Naive thymus-derived CD4-positive, alpha-beta T cell (primary cell): ENCODE measurements around the gene HSPA12B. TPM values are rescaled to one million over a fixed set of nuclear protein-coding genes. Genes with fewer than 3 reads are reported as not detected.

Experiments used
- ATAC-seq: fragments of 150-1000 bp; cut with Tn5 transposase; 2 replicates; pipeline ENCODE4 v1.10.0; 2021; ENCODE audit warnings: mild to moderate bottlenecking, moderate library complexity
- CTCF ChIA-PET: fragments of 350-600 bp; sonication (Branson Sonifier 250); formaldehyde crosslinking; loops from one replicate; lab custom pipeline; 2021; ENCODE audit warnings: antibody characterized with exemption; lab: Charles Lee
- POLR2A ChIA-PET: fragments of 350-600 bp; sonication (Branson Sonifier 250); formaldehyde crosslinking; loops from one replicate; lab custom pipeline; 2021; ENCODE audit warnings: antibody characterized with exemption, inconsistent platforms; lab: Charles Lee
- DNase-seq, 9 donors: peaks; one replicate each; pipeline versions ENCODE4 v3.0.0 to v3.0.0-alpha.2; 2020 to 2022; ENCODE audit warnings: mixed read lengths in 1 of 9
- H3K27ac ChIP-seq: one replicate; pipeline ENCODE4 v1.7.0; 2013; ENCODE audit warnings: mild to moderate bottlenecking, low read depth, low read length, moderate library complexity
- H3K27me3 ChIP-seq, 2 donors: one replicate each; pipeline ENCODE4 v1.7.0; 2013; ENCODE audit warnings: low read length in 2 of 2, mild to moderate bottlenecking in 2 of 2, moderate library complexity in 2 of 2; ENCODE audit not compliant: control insufficient read depth in 2 of 2, insufficient read depth in 2 of 2
- H3K36me3 ChIP-seq, 3 experiments: 1 replicate in 2 of 3; 2 replicates in 1 of 3; pipeline ENCODE4 v1.7.0; 2013; ENCODE audit warnings: low read length in 3 of 3, mild to moderate bottlenecking in 3 of 3, moderate library complexity in 1 of 3; ENCODE audit not compliant: insufficient read depth in 3 of 3, control insufficient read depth in 2 of 3
- H3K4me1 ChIP-seq, 2 donors: one replicate each; pipeline ENCODE4 v1.7.0; 2013; ENCODE audit warnings: low read length in 2 of 2, mild to moderate bottlenecking in 2 of 2, moderate library complexity in 1 of 2; ENCODE audit not compliant: control insufficient read depth in 2 of 2, insufficient read depth in 2 of 2
- H3K4me3 ChIP-seq: 2 replicates; pipeline ENCODE4 v1.7.0; 2013; ENCODE audit warnings: mild to moderate bottlenecking, low read length
- H3K9me3 ChIP-seq, 3 experiments: 1 replicate in 2 of 3; 2 replicates in 1 of 3; pipeline ENCODE4 v1.7.0; 2013; ENCODE audit warnings: low read length in 3 of 3; ENCODE audit not compliant: control insufficient read depth in 2 of 3
- H3K27ac Mint-ChIP-seq, 9 donors: one replicate each; pipeline ENCODE4 v1.8.0; 2020 to 2022; ENCODE audit warnings: mixed read lengths in 9 of 9, mild to moderate bottlenecking in 8 of 9, moderate library complexity in 5 of 9, inconsistent platforms in 2 of 9
- H3K27me3 Mint-ChIP-seq, 5 donors: one replicate each; pipeline ENCODE4 v1.8.0; 2021 to 2022; ENCODE audit warnings: mixed read lengths in 5 of 5, mild to moderate bottlenecking in 1 of 5
- H3K36me3 Mint-ChIP-seq, 5 donors: one replicate each; pipeline ENCODE4 v1.8.0; 2020 to 2022; ENCODE audit warnings: mixed read lengths in 5 of 5, mild to moderate bottlenecking in 3 of 5, inconsistent platforms in 1 of 5
- H3K4me1 Mint-ChIP-seq, 7 donors: one replicate each; pipeline ENCODE4 v1.8.0; 2020 to 2022; ENCODE audit warnings: mixed read lengths in 7 of 7, mild to moderate bottlenecking in 3 of 7, inconsistent platforms in 1 of 7
- H3K4me3 Mint-ChIP-seq, 10 donors: one replicate each; pipeline ENCODE4 v1.8.0; 2020 to 2022; ENCODE audit warnings: mild to moderate bottlenecking in 10 of 10, mixed read lengths in 10 of 10, moderate library complexity in 6 of 10, inconsistent platforms in 2 of 10
- H3K9me3 Mint-ChIP-seq, 11 donors: one replicate each; pipeline ENCODE4 v1.8.0; 2020 to 2022; ENCODE audit warnings: mixed read lengths in 11 of 11, mild to moderate bottlenecking in 4 of 11, inconsistent platforms in 1 of 11, moderate library complexity in 1 of 11
- intact Hi-C, 2 donors: fragments of 100-400 bp; cut with micrococcal nuclease; formaldehyde crosslinking; loops; one replicate each; pipeline ENCODE4 v1.15.1; 2023
- polyA plus RNA-seq, 2 donors: library from polyadenylated mRNA; unstranded; fragments of 300-500 nt; fragmentation: Illumina TruSeq; gene quantifications; one replicate each; pipeline ENCODE4 v1.2.3, GENCODE V29; 2021
- total RNA-seq, 6 experiments: library from RNA in 5 of 6; stranded (reverse) in 5 of 6; gene quantifications; 1 replicate in 5 of 6; 2 replicates in 1 of 6; pipeline ENCODE4 v1.2.3 and lab custom pipeline; 2021 to 2026

Gene HSPA12B
- total and polyA plus RNA-seq, 7 experiments from 2014 or later, result 0.09 to 0.20 TPM; not detected in 5

- Histone ChIP-seq H3K4me1 (no peaks in the 10 kb centered on the region), H3K36me3 (peaks cover 0 to 10% (median 0%) of the 10 kb centered on the region in 3 experiments), H3K27ac (no peak overlapping the region), H3K9me3 (no peaks in the 10 kb centered on the region), H3K4me3 (no peak overlapping the region), H3K27me3 (no peaks in the 10 kb centered on the region)
- ChIA-PET CTCF (no interaction called here), POLR2A (interaction anchor here (1.2 kb wide), 1 partner anchor 28 kb away, joined by 3 read pairs; no protein-coding TSS in a partner anchor)
- no peaks in the 10 kb centered on the region for H3K27me3 Mint-ChIP-seq
- ATAC-seq, result no peak
- H3K27ac Mint-ChIP-seq, result peak overlapping the region in 1 of 9 donors; percentile 11
- DNase-seq, result no peak
- H3K9me3 Mint-ChIP-seq, result no peaks in the 10 kb centered on the region
- intact Hi-C loops, result loop anchor here in 1 of 2 donors (10.0 kb wide), 1 partner anchor 1364 kb away; the partner anchor contains the start of gene CDS2
- H3K36me3 Mint-ChIP-seq, result peaks cover 0 to 13% (median 3%) of the 10 kb centered on the region in 5 donors
- no peak overlapping the region for H3K4me3 Mint-ChIP-seq
- peaks cover 0 to 14% (median 4%) of the 10 kb centered on the region in 7 donors for H3K4me1 Mint-ChIP-seq
Measured at GRCh38 chr20:3760655-3761348, 28.3 kb downstream of the HSPA12B start.

- H3K27ac Mint-ChIP-seq, result peak overlapping the region in 3 of 9 donors; percentile 41 to 81 (median 59)
- no peaks in the 10 kb centered on the region for H3K9me3 Mint-ChIP-seq
- POLR2A ChIA-PET, result no interaction called here
- Histone ChIP-seq H3K36me3 (no peaks in the 10 kb centered on the region), H3K27ac (no peak overlapping the region), H3K4me1 (peaks cover 4 to 12% of the 10 kb centered on the region in 2 donors), H3K4me3 (no peak overlapping the region), H3K9me3 (no peaks in the 10 kb centered on the region), H3K27me3 (no peaks in the 10 kb centered on the region)
- ATAC-seq (no peak), DNase-seq (no peak)
- no peaks in the 10 kb centered on the region for H3K27me3 Mint-ChIP-seq
- peaks cover 8 to 27% (median 20%) of the 10 kb centered on the region in 7 donors for H3K4me1 Mint-ChIP-seq
- CTCF ChIA-PET, result interaction anchor here (0.7 to 1.0 kb wide), 2 partner anchors 9 to 11 kb away, joined by 4 read pairs; no protein-coding TSS in a partner anchor
- intact Hi-C loops, result loop anchor here in 1 of 2 donors (10.0 kb wide), 1 partner anchor 1361 kb away; the partner anchor contains the start of gene CDS2
- H3K4me3 Mint-ChIP-seq, result peak overlapping the region in 1 of 10 donors; percentile 48
- no peaks in the 10 kb centered on the region for H3K36me3 Mint-ChIP-seq
Measured at GRCh38 chr20:3763671-3764601, 31.5 kb downstream of the HSPA12B start.

DNA sequence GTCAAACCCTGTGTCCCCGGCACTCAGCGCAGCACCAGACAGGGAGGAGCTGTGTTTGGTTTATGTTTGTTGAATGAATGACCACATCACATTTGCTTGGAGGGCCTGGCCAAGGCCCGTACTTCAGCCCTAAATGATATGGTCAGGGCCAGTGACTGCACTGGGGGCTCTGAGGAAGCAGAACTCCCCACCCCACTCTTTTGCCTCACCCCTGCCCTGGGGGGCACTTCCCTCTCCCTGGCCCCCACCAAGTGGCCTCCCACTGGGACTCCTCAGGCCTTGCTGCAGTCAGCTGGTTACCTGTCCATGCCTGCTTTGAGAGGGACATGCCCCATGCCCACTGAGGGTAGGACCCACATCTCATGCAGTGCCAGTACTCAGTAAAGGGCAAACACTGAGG lies 32.2 kb downstream of the HSPA12B start:
- Histone ChIP-seq H3K36me3 (no peaks in the 10 kb centered on the region), H3K4me1 (peaks cover 6 to 13% of the 10 kb centered on the region in 2 donors), H3K4me3 (no peak overlapping the region), H3K9me3 (no peaks in the 10 kb centered on the region), H3K27ac (no peak overlapping the region), H3K27me3 (no peaks in the 10 kb centered on the region)
- no peaks in the 10 kb centered on the region for H3K9me3 Mint-ChIP-seq
- ATAC-seq (no peak), DNase-seq (no peak)
- ChIA-PET POLR2A (no interaction called here), CTCF (interaction anchor here (1.0 kb wide), 1 partner anchor 12 kb away, joined by 4 read pairs; no protein-coding TSS in a partner anchor)
- intact Hi-C loops, result loop anchor here (5.0 to 10.0 kb wide), 5 partner anchors 83 to 1360 kb away; partner anchors contain the start of genes CDS2 (in 1 of the 2), MAVS (in 1 of the 2) and RNF24 (in 1 of the 2)
- no peak overlapping the region for H3K4me3 Mint-ChIP-seq
- H3K4me1 Mint-ChIP-seq, result peaks cover 11 to 32% (median 23%) of the 10 kb centered on the region in 7 donors
- H3K27ac Mint-ChIP-seq, result peak overlapping the region in 1 of 9 donors; percentile 14
- H3K36me3 Mint-ChIP-seq, result no peaks in the 10 kb centered on the region
- H3K27me3 Mint-ChIP-seq, result no peaks in the 10 kb centered on the region

DNA sequence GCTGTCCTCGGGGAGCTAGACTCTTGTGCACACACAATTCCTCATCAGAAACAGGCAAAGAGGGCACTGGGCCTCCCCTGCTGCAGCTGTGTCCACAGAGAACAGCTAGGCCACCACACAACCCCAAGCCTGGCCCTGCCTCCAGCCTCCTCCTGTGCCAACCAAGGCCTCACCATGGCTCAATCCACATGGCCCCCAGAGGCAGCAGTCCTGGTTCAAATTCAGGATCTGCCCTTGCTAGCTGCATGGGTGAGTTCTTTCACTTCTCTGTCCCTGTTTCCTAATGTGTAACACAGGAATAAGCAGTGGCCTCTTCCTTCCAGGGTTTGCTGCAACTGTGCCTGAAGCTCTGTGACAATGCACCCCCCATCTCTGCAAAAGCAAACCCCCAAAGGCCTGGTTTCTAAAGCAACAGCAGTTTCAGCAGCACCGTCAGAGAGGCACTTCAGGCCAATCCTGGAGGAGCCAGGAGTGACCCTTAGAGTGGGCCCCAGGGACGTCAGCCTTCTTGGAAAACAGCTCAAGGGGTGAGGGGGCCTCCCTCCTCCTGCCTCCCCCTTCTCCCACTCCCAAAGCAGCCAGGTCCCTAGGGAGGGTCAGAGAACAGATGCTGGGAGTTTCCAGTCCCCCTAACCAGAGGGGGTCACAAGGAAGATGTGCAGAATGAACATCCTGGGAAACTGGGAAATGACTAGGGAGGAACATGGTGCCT lies 32.8 kb downstream of the HSPA12B start:
- Mint-ChIP-seq H3K9me3 (no peaks in the 10 kb centered on the region), H3K27me3 (no peaks in the 10 kb centered on the region), H3K4me3 (peak overlapping the region in 7 of 10 donors; percentile 3 to 89 (median 16)), H3K36me3 (no peaks in the 10 kb centered on the region), H3K4me1 (peaks cover 11 to 34% (median 21%) of the 10 kb centered on the region in 7 donors), H3K27ac (peak overlapping the region in 1 of 9 donors; percentile 14)
- Histone ChIP-seq H3K27ac (no peak overlapping the region), H3K4me1 (peaks cover 6 to 13% of the 10 kb centered on the region in 2 donors), H3K36me3 (no peaks in the 10 kb centered on the region), H3K27me3 (no peaks in the 10 kb centered on the region), H3K9me3 (no peaks in the 10 kb centered on the region), H3K4me3 (no peak overlapping the region)
- ATAC-seq (no peak), DNase-seq (no peak)
- ChIA-PET POLR2A (no interaction called here), CTCF (interaction anchor here (0.7 to 4.0 kb wide), 4 partner anchors 12 to 408 kb away, joined by 4 to 24 read pairs (median 4); no protein-coding TSS in a partner anchor)
- intact Hi-C loops, result loop anchor here (5.0 to 10.0 kb wide), 5 partner anchors 82 to 1359 kb away; partner anchors contain the start of genes CDS2 (in 1 of the 2), MAVS (in 1 of the 2) and RNF24 (in 1 of the 2)

DNA sequence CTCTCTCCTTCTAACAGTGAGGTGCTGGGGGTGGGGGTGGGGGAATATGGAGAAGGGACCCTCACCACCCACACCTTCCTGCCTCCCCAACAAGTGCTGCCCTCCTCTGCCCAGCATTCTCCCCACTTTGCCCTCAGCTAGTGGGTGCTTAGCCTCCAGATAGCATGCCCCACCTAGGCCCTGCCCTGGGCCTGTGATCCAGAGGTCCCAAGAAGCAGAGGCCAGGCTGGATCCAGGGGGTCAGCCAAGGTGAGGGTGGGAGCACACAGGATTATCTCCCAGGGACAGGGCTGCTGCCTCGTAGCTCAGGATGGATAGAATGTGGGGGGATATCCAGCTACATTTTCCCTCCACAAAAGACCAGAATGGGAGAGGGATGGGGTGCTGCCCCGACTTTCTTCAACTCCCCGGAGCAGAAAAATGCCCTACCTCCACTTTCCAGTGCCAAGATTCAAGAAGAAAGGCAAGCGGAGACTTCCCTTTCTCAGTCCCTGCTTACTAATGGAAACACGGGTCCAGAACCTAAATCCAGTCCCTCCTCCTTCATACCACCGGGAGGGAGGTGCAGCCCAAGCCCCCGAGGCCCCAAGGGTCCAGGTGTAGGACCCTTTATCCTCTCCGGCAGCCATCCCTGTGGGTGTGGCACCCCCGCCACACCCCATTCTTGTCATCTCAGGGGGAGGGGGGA lies 34.1 kb downstream of the HSPA12B start:
- Mint-ChIP-seq H3K27me3 (peaks cover 0 to 1% (median 0%) of the 10 kb centered on the region in 5 donors), H3K9me3 (peaks cover 0 to 1% (median 0%) of the 10 kb centered on the region in 11 donors), H3K36me3 (no peaks in the 10 kb centered on the region), H3K27ac (peak overlapping the region in 5 of 9 donors; percentile 38 to 81 (median 43)), H3K4me3 (peak overlapping the region; percentile 78 to 94 (median 88)), H3K4me1 (peaks cover 11 to 30% (median 21%) of the 10 kb centered on the region in 7 donors)
- Histone ChIP-seq H3K4me3 (peak overlapping the region; percentile 96), H3K9me3 (no peaks in the 10 kb centered on the region), H3K27me3 (no peaks in the 10 kb centered on the region), H3K36me3 (no peaks in the 10 kb centered on the region), H3K27ac (peak overlapping the region; percentile 100), H3K4me1 (peaks cover 6 to 13% of the 10 kb centered on the region in 2 donors)
- POLR2A ChIA-PET, result interaction anchor here (0.5 to 2.8 kb wide), 11 partner anchors 9 to 53 kb away, joined by 3 to 43 read pairs (median 12); partner anchors contain the start of genes AP5S1, CDC25B and CENPB
- ATAC-seq, result no peak
- CTCF ChIA-PET, result interaction anchor here (0.7 to 4.0 kb wide), 4 partner anchors 10 to 410 kb away, joined by 4 to 24 read pairs (median 9); no protein-coding TSS in a partner anchor
- intact Hi-C loops, result loop anchor here (1.0 to 10.0 kb wide), 9 partner anchors 30 to 1358 kb away; partner anchors contain the start of genes MAVS (in 2 of the 2), AP5S1 (in 1 of the 2), CDC25B (in 1 of the 2) and CDS2 (in 1 of the 2)
- DNase-seq, result no peak
